HepG2 (cell line): ENCODE results near the gene DZANK1. TPM values are rescaled to one million over a fixed set of nuclear protein-coding genes. Genes with fewer than 3 reads are reported as not detected.

Experiments used
- FIP1L1 ChIP-seq: fragments of 200-400 bp; formaldehyde crosslinking; IDR thresholded peaks from 2 replicates; pipeline ENCODE4 v1.6.1; 2018; ENCODE audit warnings: low read depth, mild to moderate bottlenecking, low read length, moderate library complexity, borderline replicate concordance; ENCODE audit not compliant: insufficient read depth
- FLYWCH1 ChIP-seq: sonication (generic); formaldehyde crosslinking; IDR thresholded peaks from 2 replicates; pipeline ENCODE4 v1.8.1; 2023; ENCODE audit warnings: mild to moderate bottlenecking, missing genetic modification reagents
- HDAC6 ChIP-seq: fragments of 200-600 bp; sonication (generic); IDR thresholded peaks from 2 replicates; pipeline ENCODE4 v1.7.0; 2017; ENCODE audit warnings: mild to moderate bottlenecking, antibody characterized with exemption, low read length, low read depth
- HNRNPH1 ChIP-seq: fragments of 200-400 bp; formaldehyde crosslinking; optimal IDR thresholded peaks from 2 replicates; pipeline ENCODE3; 2017; ENCODE audit warnings: mild to moderate bottlenecking, low read depth, low read length
- ISX ChIP-seq: sonication (generic); formaldehyde crosslinking; conservative IDR thresholded peaks from 2 replicates; pipeline ENCODE4 v1.5.0; 2020; ENCODE audit warnings: missing genetic modification reagents
- MIXL1 ChIP-seq: IDR thresholded peaks from 2 replicates; pipeline ENCODE4 v1.6.1; 2016
- POLR2AphosphoS5 ChIP-seq: IDR thresholded peaks from 2 replicates; pipeline ENCODE4 v1.6.1; 2012; ENCODE audit warnings: low read depth, low read length
- POLR2G ChIP-seq: fragments of 200-400 bp; formaldehyde crosslinking; IDR thresholded peaks from 2 replicates; pipeline ENCODE4 v1.6.1; 2018; ENCODE audit warnings: mild to moderate bottlenecking, low read depth, low read length, moderate library complexity
- SIN3B ChIP-seq: fragments of 150-350 bp; IDR thresholded peaks from 2 replicates; pipeline ENCODE4 v1.6.1; 2014; ENCODE audit warnings: low read length
- STAT6 ChIP-seq: sonication (generic); formaldehyde crosslinking; IDR thresholded peaks from 2 replicates; pipeline ENCODE4 v1.4.0; 2020; ENCODE audit warnings: missing genetic modification reagents, mild to moderate bottlenecking, borderline replicate concordance
- ZNF460 ChIP-seq: sonication (generic); formaldehyde crosslinking; IDR thresholded peaks from 2 replicates; pipeline ENCODE4 v1.5.1; 2020; ENCODE audit warnings: missing genetic modification reagents, mild to moderate bottlenecking, borderline replicate concordance
- ZNF547 ChIP-seq: sonication (generic); formaldehyde crosslinking; IDR thresholded peaks from 2 replicates; pipeline ENCODE4 v1.5.1; 2020; ENCODE audit warnings: mild to moderate bottlenecking, missing genetic modification reagents
- ZNF558 ChIP-seq: sonication (generic); formaldehyde crosslinking; IDR thresholded peaks from 2 replicates; pipeline ENCODE4 v1.9.0; 2022; ENCODE audit warnings: mild to moderate bottlenecking, missing genetic modification reagents, borderline replicate concordance
- ZNF572 ChIP-seq: sonication (generic); formaldehyde crosslinking; IDR thresholded peaks from 2 replicates; pipeline ENCODE4 v1.5.1; 2020; ENCODE audit warnings: mild to moderate bottlenecking, missing genetic modification reagents
- ZNF749 ChIP-seq: sonication (generic); formaldehyde crosslinking; IDR thresholded peaks from 2 replicates; pipeline ENCODE4 v1.8.0; 2022; ENCODE audit warnings: mild to moderate bottlenecking, missing genetic modification reagents, moderate library complexity, borderline replicate concordance
- polyA plus RNA-seq, 8 experiments: library from polyadenylated mRNA; depleted of rRNA in 3 of 8; stranded (reverse) in 7 of 8; unstranded in 1 of 8; fragments of >200 nt; fragmentation: Illumina TruSeq in 4 of 8; extraction: Trizol in 4 of 8; gene quantifications; 2 replicates each; pipeline versions ENCODE4 v1.2.1 to v1.2.3, GENCODE V29; 2011 to 2016; ENCODE audit warnings: low read depth in 4 of 8, missing spikeins in 1 of 8, mixed read lengths in 1 of 8; ENCODE audit not compliant: insufficient read depth in 1 of 8
- total RNA-seq, 5 experiments: library from RNA; depleted of rRNA; stranded (reverse); fragments of >200 nt; fragmentation: Illumina TruSeq; extraction: Trizol; gene quantifications; 2 replicates each; pipeline ENCODE4 v1.2.3, GENCODE V29; 2016; ENCODE audit warnings: low read depth in 1 of 5
- TF ChIP-seq, protein P1 (sequence below): IDR thresholded peaks from 2 replicates; pipeline ENCODE4 v1.6.1; 2012; ENCODE audit warnings: low read length, improper control_type of control experiment
- TF ChIP-seq, protein P2 (sequence below): sonication (generic); formaldehyde crosslinking; IDR thresholded peaks from 2 replicates; pipeline ENCODE4 v1.5.0; 2020; ENCODE audit warnings: missing genetic modification reagents
- TF ChIP-seq, protein P3 (sequence below): sonication (generic); formaldehyde crosslinking; IDR thresholded peaks from 2 replicates; pipeline ENCODE4 v1.4.0; 2020; ENCODE audit warnings: missing genetic modification reagents, mild to moderate bottlenecking, borderline replicate concordance
- TF ChIP-seq, protein P4 (sequence below): sonication (generic); formaldehyde crosslinking; IDR thresholded peaks from 2 replicates; pipeline ENCODE4 v1.4.0; 2020; ENCODE audit warnings: low read depth, mild to moderate bottlenecking, missing genetic modification reagents

Gene DZANK1
- total and polyA plus RNA-seq, 2 of the 13 experiments (the other 11 are each of a cell fraction or from before 2014, with no cell fraction given), result 1.6 to 3.2 TPM

DNA sequence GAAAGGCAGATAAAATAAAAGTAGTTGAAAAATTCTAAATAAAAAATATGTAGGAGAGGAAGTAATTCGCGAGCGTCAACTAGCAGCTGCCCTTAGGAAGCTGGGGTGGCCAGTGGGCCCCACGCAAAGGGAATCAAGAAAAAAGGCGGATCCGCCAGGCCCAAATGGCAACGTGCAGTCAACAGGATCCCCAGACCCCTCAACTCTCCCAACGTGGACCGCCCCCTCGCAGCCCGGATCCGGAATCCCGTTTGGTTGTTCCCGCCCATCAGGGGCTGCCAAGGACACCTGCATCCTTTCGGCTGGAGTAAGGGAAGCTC, 296 bp downstream of the DZANK1 start (continued):
- TF ChIP-seq ZNF558 (CRISPR knock-in tag) (no peak), POLR2G (peak; percentile 62), FIP1L1 (0 out of 2 replicates have a peak, but pooled peaks have one; percentile 9), HDAC6 (no peak), ZNF547 (CRISPR knock-in tag) (no peak), POLR2AphosphoS5 (peak; percentile 74), MIXL1 (no peak), ZNF572 (CRISPR knock-in tag) (no peak), FLYWCH1 (no peak), ZNF749 (no peak), HNRNPH1 (peak; percentile 62), SIN3B (no peak), ZNF460 (CRISPR knock-in tag) (no peak), STAT6 (CRISPR knock-in tag) (0 out of 2 replicates have a peak, but pooled peaks have one; percentile 18), ISX (CRISPR knock-in tag) (no peak)
- TF ChIP-seq, protein P1, sequence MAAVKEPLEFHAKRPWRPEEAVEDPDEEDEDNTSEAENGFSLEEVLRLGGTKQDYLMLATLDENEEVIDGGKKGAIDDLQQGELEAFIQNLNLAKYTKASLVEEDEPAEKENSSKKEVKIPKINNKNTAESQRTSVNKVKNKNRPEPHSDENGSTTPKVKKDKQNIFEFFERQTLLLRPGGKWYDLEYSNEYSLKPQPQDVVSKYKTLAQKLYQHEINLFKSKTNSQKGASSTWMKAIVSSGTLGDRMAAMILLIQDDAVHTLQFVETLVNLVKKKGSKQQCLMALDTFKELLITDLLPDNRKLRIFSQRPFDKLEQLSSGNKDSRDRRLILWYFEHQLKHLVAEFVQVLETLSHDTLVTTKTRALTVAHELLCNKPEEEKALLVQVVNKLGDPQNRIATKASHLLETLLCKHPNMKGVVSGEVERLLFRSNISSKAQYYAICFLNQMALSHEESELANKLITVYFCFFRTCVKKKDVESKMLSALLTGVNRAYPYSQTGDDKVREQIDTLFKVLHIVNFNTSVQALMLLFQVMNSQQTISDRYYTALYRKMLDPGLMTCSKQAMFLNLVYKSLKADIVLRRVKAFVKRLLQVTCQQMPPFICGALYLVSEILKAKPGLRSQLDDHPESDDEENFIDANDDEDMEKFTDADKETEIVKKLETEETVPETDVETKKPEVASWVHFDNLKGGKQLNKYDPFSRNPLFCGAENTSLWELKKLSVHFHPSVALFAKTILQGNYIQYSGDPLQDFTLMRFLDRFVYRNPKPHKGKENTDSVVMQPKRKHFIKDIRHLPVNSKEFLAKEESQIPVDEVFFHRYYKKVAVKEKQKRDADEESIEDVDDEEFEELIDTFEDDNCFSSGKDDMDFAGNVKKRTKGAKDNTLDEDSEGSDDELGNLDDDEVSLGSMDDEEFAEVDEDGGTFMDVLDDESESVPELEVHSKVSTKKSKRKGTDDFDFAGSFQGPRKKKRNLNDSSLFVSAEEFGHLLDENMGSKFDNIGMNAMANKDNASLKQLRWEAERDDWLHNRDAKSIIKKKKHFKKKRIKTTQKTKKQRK, result no peak
- TF ChIP-seq, protein P2, sequence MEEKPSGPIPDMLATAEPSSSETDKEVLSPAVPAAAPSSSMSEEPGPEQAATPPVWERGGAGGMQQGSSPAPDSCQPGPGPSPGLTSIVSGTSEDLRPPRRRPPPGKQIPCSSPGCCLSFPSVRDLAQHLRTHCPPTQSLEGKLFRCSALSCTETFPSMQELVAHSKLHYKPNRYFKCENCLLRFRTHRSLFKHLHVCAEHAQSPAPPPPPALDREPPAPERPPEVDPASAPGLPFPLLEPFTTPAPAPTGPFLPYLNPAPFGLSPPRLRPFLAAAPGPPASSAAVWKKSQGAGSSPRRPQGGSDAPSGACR (CRISPR knock-in tag), result no peak
- TF ChIP-seq, protein P3, sequence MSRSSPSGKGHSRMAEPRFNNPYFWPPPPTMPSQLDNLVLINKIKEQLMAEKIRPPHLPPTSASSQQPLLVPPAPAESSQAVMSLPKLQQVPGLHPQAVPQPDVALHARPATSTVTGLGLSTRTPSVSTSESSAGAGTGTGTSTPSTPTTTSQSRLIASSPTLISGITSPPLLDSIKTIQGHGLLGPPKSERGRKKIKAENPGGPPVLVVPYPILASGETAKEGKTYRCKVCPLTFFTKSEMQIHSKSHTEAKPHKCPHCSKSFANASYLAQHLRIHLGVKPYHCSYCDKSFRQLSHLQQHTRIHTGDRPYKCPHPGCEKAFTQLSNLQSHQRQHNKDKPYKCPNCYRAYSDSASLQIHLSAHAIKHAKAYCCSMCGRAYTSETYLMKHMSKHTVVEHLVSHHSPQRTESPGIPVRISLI (CRISPR knock-in tag), result no peak; the same call in 1 of the 2 replicates
- TF ChIP-seq, protein P4, sequence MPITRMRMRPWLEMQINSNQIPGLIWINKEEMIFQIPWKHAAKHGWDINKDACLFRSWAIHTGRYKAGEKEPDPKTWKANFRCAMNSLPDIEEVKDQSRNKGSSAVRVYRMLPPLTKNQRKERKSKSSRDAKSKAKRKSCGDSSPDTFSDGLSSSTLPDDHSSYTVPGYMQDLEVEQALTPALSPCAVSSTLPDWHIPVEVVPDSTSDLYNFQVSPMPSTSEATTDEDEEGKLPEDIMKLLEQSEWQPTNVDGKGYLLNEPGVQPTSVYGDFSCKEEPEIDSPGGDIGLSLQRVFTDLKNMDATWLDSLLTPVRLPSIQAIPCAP (CRISPR knock-in tag), result 0 out of 2 replicates have a peak, but pooled peaks have one; percentile 40
